Panc1 (cell line): ENCODE data around the gene DNAJB4. TPM values are rescaled to one million over a fixed set of nuclear protein-coding genes. Genes with fewer than 3 reads are reported as not detected.

Source experiments
- ATAC-seq: fragments of 200-7000 bp; cut with Tn5 transposase; 2 replicates; pipeline ENCODE4 v1.9.1; 2020; ENCODE audit warnings: mild to moderate bottlenecking, moderate library complexity
- BruUV-seq: library from RNA; stranded (reverse); fragments of 400-500 nt; replicated peaks from 2 replicates; lab custom pipeline; 2021; lab: Mats Ljungman, UMichigan
- CTCF ChIA-PET: fragments of 300-600 bp; sonication (Branson Sonifier 250); formaldehyde crosslinking; loops from one replicate; lab custom pipeline; 2022; ENCODE audit warnings: antibody characterized with exemption; lab: Charles Lee
- POLR2A ChIA-PET: fragments of 300-600 bp; sonication (Branson Sonifier 250); formaldehyde crosslinking; loops from one replicate; lab custom pipeline; 2022; ENCODE audit warnings: antibody characterized with exemption; lab: Charles Lee
- DNase-seq: peaks from one replicate; pipeline ENCODE4 v3.0.0-alpha.2; 2010; ENCODE audit warnings: low read depth, low spot score
- H3K27ac ChIP-seq: 2 replicates; pipeline ENCODE4 v1.5.1; 2011; ENCODE audit warnings: mild to moderate bottlenecking, low read length, inconsistent platforms
- H3K27me3 ChIP-seq: fragments of 200-500 bp; sonication (Bioruptor generic); 2 replicates; pipeline ENCODE4 v1.6.0; 2014; ENCODE audit warnings: low read length, inconsistent platforms; ENCODE audit not compliant: control insufficient read depth, insufficient read depth
- H3K36me3 ChIP-seq: fragments of 200-500 bp; sonication (Bioruptor generic); 2 replicates; pipeline ENCODE4 v1.5.1; 2014; ENCODE audit warnings: inconsistent platforms, mild to moderate bottlenecking, low read length, moderate library complexity; ENCODE audit not compliant: control insufficient read depth, insufficient read depth
- H3K4me1 ChIP-seq: 2 replicates; pipeline ENCODE4 v1.5.1; 2011; ENCODE audit warnings: inconsistent platforms, mild to moderate bottlenecking, low read length, moderate library complexity; ENCODE audit not compliant: control insufficient read depth, insufficient read depth
- H3K4me3 ChIP-seq, 2 experiments: 2 replicates each; pipeline ENCODE4 v1.5.1; 2011 to 2012; ENCODE audit warnings: low read depth in 2 of 2, low read length in 2 of 2, mild to moderate bottlenecking in 2 of 2, inconsistent platforms in 1 of 2, moderate library complexity in 1 of 2
- H3K9me3 ChIP-seq: fragments of 200-500 bp; sonication (Bioruptor generic); 2 replicates; pipeline ENCODE4 v1.5.1; 2014; ENCODE audit warnings: low read depth, mild to moderate bottlenecking, inconsistent platforms, low read length, moderate library complexity; ENCODE audit not compliant: control insufficient read depth, insufficient read depth
- CTCF ChIP-seq: fragments of 450-650 bp; IDR thresholded peaks from 2 replicates; pipeline ENCODE4 v1.5.1; 2017; ENCODE audit warnings: mild to moderate bottlenecking
- POLR2AphosphoS5 ChIP-seq: IDR thresholded peaks from 2 replicates; pipeline ENCODE4 v1.6.1; 2012; ENCODE audit warnings: mild to moderate bottlenecking, low read depth, low read length, moderate library complexity
- REST ChIP-seq, 2 experiments: IDR thresholded peaks; 2 replicates each; pipeline ENCODE4 v1.6.1; 2011 to 2012; ENCODE audit warnings: low read depth in 2 of 2, control low read depth in 1 of 2, low read length in 1 of 2, mild to moderate bottlenecking in 1 of 2, moderate library complexity in 1 of 2; ENCODE audit not compliant: insufficient read depth in 1 of 2
- SIN3A ChIP-seq: IDR thresholded peaks from 2 replicates; pipeline ENCODE4 v1.6.1; 2012; ENCODE audit warnings: low read depth, mild to moderate bottlenecking, low read length, moderate library complexity, borderline replicate concordance; ENCODE audit not compliant: insufficient read depth
- TCF7L2 ChIP-seq: IDR thresholded peaks from 2 replicates; pipeline ENCODE4 v1.6.1; 2011; ENCODE audit warnings: mild to moderate bottlenecking, low read depth, low read length, inconsistent platforms
- in situ Hi-C: cut with HindIII; loops from 2 replicates; pipeline ENCODE4 v1.10.0; 2016; ENCODE audit warnings: low sequenced_read_pairs, low pct_unique_long_range_greater_than_20kb
- intact Hi-C: fragments of 100-400 bp; cut with micrococcal nuclease; formaldehyde crosslinking; loops from one replicate; pipeline ENCODE4 v1.10.0; 2022; ENCODE audit not compliant: unreplicated experiment
- total RNA-seq: library from RNA; stranded (reverse); gene quantifications from one replicate; pipeline ENCODE4 v1.2.1, GENCODE V29; 2021; ENCODE audit not compliant: unreplicated experiment

The DNAJB4 gene
- total RNA-seq, 1 experiment from 2014 or later = 14.9 TPM

- in situ Hi-C loops = no loop called here
- DNase-seq (no peak), ATAC-seq (no peak)
- Histone ChIP-seq H3K27me3 (no peaks in the 10 kb centered on the region), H3K27ac (no peak overlapping the region), H3K36me3 (no peaks in the 10 kb centered on the region), H3K9me3 (no peaks in the 10 kb centered on the region), H3K4me1 (no peaks in the 10 kb centered on the region), H3K4me3 (no peak overlapping the region)
- BruUV-seq = no TSS peak
- POLR2A ChIA-PET = no interaction called here
- intact Hi-C loops = no loop called here
- TF ChIP-seq TCF7L2 (no peak), POLR2AphosphoS5 (no peak), SIN3A (no peak), CTCF (no peak), REST (IDR thresholded peaks at IDR 0.05; ENCODE audit: insufficient read depth in 1 of 2, low read depth in 2 of 2, low read length in 1 of 2) (no peak)
- CTCF ChIA-PET = no interaction called here
Measured at GRCh38 chr1:77991638-77992037, 13.1 kb upstream of the DNAJB4 start.

DNA sequence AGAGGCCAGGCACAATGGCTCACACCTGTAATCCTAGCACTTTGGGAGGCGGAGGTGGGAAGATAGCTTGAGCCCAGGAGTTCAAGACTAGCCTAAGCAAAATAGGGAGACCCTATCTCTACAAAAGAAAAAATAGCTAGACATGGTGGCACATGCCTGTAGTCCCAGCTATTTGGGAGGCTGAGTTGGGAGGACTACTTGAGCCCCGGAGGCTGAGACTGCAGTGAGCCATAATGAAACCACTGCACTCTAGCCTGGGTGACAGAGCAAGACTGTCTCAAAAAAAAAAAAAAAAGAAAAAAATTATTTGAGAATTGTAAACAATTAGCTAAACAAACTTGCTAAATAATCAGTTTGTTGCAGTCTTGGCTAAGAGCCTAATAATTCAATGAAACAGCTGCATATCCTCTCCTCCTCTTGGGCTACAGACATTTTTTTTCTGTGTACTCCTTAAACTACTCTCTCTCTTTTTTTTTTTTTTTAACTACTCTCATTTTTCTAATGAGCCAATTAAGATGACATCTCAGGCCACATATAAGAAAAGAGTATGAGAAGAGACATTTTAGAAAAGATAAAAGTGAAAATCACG, 10.5 kb upstream of the DNAJB4 start:
- H3K36me3 ChIP-seq = no peaks in the 10 kb centered on the region
- BruUV-seq = no TSS peak
- H3K4me1 ChIP-seq = no peaks in the 10 kb centered on the region; the same call in 1 of the 2 replicates
- TF ChIP-seq TCF7L2 (no peak), POLR2AphosphoS5 (no peak), SIN3A (no peak), CTCF (no peak), REST (IDR thresholded peaks at IDR 0.05; ENCODE audit: insufficient read depth in 1 of 2, low read depth in 2 of 2, low read length in 1 of 2) (no peak)
- no peak overlapping the region for H3K4me3 ChIP-seq
- no peak for ATAC-seq
- no peak for DNase-seq
- intact Hi-C loops = no loop called here
- CTCF ChIA-PET = interaction anchor here (1.2 kb wide), 1 partner anchor 11 kb away, joined by 4 read pairs; the partner anchor contains the start of gene DNAJB4
- no peaks in the 10 kb centered on the region for H3K9me3 ChIP-seq
- in situ Hi-C loops = no loop called here
- H3K27ac ChIP-seq = no peak overlapping the region
- H3K27me3 ChIP-seq = no peaks in the 10 kb centered on the region
- POLR2A ChIA-PET = interaction anchor here (0.6 to 0.7 kb wide), 2 partner anchors 16 to 1328 kb away, joined by 5 to 7 read pairs; partner anchors contain the start of gene FUBP1
